AG20443 (cell line): ENCODE data around the gene PLA2G4C.
"Not testable (repeated sequence)": the region's sequence is repeated elsewhere in the genome, so short reads cannot be mapped to it uniquely, and the experiment has no call there.

Source experiments
- DNase-seq: peaks from one replicate; pipeline ENCODE4 v3.0.0; 2012; ENCODE audit warnings: low spot score, mixed read lengths

Gene PLA2G4C

DNA sequence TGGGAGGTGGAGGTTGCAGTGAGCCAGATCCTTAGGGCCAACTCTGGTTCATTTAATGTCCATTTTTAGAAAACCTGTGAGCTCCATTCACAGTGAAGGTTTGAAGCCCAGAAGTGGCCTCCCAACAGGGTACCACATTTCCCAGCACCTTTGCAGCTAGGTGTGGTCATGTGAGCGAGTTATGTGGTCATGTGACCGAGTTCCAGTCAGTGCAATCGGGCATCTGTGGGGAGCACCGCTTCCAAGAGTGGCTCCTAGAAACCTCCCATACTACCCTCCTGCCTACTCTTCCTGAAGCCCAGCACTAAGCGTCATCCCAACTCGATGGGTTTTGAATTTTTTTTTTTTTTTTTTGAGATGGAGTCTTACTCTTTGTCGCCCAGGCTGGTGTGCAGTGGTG, 663 bp upstream of the PLA2G4C start:
- no peak for DNase-seq

DNA sequence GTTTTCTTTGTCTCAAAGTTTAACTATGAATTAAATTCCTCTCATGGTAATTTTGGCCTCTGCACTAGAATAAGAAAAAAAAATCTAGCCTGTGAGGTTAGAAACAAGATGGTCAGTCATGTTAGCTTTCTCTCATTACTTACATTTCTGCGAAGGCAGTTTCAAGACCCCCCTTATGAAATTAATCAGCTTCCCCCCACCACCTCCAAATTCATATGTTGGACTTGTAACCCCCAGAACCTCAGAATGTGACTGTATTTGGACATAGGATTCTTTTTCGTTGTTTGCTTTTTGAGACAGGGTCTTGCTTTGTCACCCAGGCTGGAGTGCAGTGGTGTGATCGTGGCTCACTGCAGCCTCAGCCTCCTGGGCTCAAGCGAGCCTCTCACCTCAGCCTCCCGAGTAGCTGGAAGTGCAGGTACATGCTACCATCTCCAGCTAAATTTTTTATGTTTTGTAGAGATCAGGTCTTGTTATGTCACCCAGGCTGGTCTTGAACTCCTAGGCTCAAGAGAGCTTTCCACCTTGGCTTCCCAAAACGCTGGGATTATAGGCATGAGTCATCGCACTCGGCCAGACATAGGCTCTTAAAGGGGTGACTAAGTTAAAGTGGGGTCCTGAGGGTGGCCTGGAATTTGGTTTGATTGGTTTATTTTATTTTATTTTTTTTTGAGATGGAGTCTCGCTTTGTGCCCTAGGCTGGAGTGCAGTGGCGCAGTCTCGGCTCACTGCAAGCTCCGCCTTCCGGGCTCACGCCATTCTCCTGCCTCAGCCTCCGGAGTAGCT, 1.4 kb downstream of the PLA2G4C start:
- no peak for DNase-seq

DNA sequence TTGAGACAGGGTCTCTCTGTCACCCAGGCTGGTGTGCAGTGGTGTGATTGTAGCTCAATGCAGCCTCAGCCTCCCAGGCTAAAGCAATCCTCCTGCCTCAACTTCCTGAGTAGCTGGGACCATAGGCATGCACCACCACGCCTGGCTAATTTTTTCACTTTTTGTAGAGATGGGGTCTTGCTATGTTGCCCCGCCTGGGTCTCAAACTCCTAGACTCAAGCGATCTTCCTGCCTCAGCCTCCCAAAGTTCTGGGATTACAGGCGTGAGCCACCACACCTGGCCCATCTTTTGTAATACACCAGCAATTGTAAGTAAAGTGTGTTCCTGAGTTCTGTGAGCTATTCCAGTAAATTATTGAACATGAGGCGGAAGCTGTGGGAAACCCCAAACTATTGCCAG, 6.7 kb downstream of the PLA2G4C start:
- DNase-seq: no peak

DNA sequence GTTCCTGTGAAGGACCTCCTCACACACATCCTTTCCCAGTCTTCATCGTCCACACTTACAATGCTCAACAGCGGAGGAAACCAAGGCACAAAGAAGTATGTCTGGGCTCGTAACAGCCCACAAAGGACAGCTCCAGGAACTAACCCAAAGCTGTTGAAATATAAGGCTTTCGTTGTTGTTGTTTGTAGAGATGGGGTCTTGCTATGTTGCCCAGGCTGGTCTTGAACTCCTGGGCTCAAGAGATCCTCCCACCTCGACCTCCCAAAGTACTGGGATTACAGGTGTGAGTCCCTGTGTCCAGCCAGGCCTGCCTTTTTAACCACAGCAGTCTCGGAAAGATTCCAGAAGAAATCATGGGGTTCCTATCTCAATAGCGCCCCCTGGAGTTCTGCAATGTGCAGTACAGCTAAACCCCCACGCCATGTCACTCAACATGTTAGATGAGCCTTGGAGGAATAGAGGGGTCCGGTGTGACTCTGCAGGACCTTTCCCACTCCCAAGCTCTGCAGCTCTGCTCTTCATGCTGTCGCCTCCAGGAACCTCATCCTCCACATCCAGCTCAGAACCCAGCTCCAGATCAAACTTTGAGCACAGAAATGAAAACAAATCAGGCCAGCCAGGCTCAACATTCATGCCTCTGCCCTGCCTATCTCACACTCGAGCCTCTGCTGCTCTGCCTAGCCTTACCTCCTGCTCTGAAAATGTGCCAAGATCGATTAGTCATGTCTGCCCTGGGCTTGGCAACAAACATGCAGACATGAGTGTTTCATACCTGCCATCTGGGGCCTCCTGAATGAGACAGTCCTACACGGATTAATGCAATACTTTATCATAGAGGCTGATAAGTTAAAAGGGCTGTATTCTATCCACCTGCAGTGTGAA, 7.5 kb downstream of the PLA2G4C start:
- DNase-seq: peak; percentile 57

DNA sequence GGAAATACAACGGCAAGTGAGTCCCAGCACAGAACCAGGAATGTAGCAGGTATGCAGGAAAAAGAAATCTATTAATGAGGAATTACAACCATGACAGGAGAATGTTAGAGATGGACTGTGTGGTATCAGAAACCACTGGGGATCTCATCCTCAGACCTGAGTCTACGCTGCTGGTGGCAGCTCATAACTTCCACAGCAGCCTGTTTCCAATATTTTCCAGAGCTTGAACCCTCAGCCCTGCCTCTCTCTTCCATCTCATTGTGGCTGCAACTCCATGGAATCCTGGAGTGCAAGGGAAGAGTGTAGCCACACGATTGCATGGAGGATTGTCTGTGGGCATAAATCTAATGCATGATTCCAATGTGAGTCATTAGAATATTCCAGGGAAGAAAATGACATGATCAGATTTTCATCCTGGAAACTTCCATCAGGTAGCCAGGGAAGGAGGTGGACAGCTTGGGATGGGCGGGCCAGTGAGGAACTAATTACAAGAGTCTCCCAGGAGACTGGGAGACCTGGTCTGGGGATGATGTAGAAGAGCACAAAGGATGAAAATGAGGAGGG, 14.9 kb downstream of the PLA2G4C start:
- no peak for DNase-seq

DNA sequence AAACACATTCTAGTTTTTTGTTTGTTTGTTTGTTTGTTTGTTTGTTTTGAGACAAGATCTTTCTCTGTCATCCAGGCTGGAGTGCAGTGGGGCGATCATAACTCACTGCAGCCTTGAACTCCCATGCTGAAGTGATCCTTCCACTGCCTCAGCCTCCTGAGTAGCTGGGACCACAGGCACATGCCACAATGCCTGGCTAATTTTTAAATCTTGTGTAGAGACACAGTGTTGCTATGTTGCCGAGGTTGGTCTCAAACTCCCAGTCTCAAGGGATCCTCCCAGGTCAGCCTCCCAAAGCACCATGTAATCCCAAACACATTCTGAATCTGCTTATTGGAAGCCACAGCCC, 15.8 kb downstream of the PLA2G4C start:
- DNase-seq: no peak

DNA sequence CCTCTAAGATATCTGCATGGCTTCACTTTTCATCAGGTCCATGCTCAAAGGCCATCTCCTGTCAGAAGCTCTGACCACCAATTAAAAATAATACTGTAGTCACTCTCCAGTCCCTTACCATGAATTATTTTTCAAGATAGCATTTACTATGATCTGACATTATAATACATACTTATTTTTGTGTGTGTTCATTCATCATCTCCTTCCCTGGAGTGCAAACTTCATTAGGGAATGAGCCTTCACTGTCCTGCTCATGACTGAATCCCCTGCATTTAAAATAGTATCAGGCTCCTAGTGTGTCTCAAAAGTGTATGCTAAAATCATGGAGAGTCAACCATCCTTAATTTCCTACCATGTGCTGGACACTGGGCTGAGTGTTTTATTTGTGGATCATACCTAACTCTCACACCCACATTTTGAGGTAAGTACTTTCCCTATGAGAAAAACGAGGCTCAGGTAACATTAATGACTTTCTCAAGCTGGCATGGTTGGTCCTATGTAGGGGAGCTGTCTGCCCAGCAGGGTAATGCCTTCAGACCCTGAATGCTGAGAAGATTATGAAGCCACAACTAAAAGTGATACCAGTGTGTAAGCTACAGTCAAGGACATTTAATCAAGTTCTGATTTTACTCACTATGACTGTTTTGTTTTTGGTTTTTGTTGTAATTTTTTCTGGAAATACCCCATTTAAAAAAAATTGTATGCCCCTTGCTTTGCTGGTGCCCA, 16.3 kb downstream of the PLA2G4C start:
- no peak for DNase-seq

DNA sequence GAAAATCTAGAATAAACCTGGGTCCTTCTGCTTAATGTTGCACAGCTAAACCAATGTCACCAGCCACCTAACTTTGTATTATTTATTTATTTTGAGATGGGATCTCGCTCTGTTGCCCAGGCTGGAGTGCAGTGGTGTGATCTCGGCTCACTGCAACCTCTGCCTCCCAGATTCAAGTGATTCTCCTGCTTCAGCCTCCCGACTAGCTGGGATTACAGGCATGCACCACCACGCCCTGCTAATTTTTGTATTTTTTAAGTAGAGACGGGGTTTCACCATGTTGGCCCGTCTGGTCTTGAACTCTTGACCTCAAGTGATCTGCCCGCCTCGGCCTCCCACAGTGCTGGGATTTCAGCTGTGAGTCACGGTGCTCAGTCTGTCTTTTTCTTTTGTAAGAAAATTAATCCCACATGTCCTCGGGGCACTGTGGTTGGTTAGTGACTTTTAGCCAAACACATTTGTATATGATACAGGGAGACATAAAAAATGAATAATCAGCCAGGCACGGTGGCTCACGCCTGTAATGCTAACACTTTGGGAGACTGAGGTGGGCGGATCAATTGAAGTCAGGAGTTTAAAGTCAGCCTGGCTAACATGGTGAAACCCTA, 19.4 kb downstream of the PLA2G4C start:
- peak; percentile 83 for DNase-seq

DNA sequence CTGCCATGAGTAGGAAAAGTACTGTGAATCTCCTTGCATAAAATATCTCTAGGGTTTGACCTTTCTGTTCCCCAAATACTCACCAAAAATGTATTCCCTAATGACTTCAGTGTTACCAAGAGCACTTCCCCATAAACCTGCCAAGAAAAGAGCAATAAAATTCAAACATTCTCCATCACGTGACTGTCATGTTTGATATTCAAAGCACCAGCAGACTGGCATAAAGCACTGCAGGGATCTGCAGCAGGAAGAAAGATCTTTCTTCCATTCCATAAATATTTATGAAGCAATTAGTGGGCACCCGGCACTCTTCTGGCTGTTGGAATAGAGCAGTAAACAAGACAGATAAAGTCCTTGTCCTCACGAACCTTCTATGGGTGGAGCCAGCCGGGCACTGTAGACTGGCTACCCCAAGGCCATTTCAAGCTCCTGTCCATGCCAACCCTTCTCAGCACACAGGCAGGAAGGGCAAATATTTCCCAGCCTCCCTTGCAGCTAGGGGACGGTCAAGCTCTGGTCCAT, 20.3 kb downstream of the PLA2G4C start:
- DNase-seq: no peak

DNA sequence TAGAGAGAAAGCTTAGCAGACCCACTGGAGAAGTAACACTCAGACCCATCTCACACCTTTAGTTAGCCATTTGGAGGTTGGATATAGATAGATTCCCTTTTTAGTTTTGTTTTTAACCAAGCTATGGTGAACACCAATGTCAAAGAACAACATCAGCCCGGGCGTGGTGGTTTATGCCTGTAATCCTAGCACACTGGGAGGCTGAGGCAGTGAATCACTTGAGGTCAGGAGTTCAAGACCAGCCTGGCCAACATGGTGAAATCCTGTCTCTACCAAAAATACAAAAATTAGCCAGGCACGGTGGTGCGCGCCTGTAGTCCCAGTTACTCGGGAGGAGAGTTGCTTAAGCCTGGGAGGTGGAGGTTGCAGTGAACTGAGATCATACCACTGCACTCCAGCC, 21.6 kb downstream of the PLA2G4C start:
- not testable (repeated sequence) for DNase-seq

DNA sequence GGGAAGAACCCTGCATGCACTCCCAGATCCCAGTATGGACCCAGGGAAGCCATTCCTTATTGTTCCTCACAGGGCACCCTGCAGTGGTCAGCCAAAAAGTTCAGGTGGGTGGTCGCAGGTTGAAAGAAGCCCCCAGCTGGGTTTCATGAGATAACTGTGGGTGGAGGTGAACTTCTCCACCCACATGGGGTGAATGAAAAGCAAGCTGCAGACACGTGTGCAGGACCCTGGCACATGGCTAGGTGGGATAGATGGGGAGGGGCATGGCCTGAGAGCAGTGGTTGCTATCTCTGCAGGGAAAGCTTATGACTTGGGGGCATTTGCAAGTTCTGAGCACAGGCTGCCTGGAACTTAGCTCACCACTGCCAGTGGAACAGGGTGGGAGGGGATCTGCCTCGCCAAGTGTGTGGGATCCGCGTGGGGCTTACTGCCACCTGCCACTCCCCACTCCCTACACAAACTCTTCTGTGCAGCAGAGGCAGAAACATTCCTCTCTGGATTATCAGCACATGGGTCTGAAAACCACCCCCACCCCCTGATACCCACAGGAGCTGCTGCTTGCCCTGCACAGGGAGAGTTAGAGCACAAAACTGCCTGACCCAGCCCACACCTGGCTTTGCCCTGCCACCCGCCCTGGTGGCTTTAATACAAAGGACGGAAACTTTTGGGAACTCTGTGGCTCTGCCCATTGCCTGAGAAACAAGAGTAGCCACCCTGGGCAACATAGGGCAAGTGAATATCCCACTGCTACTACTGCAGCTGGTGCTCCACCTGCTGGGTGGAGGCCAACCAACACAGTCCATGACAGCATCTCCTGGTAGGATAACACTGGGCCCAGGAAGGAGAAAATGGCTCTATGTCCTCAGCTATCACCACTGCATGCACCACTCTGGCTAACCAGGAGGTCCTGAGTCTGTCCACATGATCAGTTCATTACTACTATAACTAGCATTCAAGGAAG, 24.4 kb downstream of the PLA2G4C start:
- no peak for DNase-seq

DNA sequence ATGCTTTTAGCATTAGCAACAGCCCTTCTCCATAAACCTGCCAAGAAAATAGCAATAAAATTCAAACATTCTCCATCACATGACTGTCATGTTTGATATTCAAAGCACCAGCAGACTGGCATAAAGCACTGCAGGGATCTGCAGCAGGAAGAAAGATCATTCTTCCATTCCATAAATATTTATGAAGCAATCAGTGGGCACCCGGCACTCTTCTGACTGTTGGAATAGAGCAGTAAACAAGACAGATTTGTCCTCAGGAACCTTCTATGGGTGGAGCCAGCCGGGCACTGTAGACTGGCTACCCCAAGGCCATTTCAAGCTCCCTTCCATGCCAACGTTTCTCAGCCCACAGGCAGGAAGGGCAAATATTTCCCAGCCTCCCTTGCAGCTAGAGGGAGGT, 25.5 kb downstream of the PLA2G4C start:
- no peak for DNase-seq

DNA sequence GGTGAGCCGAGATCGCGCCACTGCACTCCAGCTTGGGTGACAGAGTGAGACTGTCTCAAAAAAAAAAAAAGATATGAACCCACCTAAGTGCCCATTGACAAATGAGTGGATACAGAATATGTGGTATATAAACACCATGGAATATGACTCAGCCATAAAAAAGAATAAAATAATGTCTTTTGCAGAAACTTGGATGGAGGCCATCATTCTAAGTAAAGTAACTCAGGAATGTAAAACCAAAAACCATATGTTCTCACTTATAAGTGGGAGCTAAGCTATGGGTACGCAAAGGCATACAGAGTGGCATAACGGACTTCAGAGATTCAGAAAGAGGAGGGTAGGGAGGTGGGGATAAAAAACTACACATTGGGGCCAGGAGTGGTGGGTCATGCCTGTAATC, 29.5 kb downstream of the PLA2G4C start:
- DNase-seq: no peak

DNA sequence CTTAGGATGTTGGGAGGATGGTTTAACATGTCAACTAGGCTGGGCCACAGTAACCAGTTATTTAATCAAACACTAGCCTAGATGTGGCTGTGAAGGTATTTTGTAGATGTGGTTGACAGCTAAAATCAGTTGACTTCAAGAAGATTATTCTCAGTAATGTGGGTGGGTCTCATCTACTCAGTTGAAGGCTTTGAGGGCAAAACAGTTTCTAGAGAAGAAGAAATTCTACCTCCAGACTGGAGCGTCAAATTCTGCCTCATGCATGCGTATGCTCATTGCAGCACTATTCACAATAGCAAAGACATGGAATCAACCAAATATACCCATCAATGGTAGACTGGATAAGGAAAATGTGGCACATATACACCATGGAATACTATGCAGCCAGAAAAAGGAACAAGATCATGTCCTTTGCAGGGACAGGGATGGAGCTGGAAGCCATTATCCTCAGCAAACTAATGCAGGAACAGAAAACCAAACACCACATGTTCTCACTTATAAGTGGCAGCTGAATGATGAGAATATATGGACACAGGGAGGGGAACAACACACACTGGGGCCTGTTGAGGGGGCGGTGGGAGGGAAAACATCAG, 40.3 kb downstream of the PLA2G4C start:
- DNase-seq: not testable (repeated sequence)

DNA sequence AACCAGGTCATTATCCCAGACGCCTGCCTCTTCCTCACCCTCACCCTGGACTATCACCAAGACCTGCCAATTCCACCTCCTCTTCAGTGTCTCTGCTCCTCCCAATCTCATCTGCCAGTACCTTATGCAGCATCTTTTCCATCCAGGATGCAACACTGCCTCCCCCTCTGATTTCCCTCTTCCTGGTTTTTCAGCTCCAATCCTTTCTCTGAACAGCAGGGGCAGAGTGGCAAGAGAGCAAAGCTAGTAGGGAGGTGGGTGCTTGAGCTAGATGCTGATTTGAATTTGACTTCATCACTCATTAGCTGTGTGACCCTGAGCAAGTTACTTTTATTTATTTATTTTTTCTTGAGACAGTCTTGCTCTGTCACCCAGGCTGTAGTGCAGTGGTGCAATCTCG, 41.2 kb downstream of the PLA2G4C start:
- DNase-seq: no peak

DNA sequence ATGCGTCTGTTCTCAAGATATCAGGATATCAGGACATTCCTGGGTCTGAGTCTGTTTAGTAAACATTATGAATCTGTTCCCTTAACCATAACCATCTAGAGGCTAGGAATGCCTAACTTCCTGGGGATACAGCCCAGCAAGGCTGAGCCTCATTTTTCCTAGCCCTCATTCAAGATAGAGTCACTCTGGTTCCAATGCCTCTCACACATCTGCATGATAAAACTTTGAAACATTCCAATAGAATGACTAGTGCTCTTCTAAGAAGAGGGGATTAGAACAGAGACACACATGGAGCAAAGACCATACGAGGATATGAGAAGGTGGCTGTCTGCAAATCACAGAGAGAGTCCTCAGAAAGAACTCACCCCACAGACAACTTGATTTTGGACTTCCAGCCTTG, 46.1 kb downstream of the PLA2G4C start:
- DNase-seq: no peak

DNA sequence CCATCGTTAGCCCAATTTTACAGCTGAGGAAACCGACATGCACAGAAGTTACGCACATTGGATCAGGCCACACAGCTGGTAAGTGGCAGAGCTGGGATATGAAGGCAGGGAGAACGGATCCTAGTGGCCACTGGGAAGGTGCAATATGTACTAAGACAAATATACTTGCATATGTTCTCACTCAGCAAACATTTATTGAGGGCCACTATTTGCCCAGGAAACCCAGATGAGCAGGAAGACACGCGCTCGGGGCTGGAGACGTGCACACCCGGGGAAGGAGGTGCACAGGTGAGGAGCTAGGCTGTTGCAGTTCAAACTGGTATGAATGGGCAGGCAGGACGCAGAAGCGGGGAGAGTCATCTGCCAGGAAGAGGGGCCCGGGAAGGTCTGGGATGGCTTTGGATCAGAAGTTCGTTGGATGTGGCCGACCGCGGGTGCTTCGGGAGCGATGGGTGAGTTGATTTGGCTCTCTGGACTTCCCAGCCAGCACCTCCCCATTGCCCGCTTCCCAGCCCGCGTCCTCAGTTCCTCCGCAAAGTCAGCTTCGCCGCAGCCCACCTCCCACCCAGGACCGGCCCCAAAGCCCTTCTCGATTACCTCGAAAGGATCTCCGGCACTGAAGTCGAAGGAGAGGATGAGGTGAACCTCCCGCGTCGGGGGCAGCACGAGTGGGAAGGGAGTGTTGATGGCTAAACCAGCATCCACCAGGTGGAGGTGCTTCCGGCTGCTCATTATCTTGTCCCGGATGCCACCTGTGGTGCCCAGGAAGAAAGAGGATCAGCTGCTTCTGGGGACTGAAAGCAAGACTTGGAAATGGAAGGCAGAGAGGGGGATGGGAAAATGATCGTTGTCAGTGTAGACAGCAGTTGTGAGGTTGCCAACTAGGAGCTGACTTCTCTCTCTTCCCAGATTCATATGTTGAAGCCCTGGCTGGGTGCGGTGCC, 48.9 kb downstream of the PLA2G4C start:
- DNase-seq: no peak

DNA sequence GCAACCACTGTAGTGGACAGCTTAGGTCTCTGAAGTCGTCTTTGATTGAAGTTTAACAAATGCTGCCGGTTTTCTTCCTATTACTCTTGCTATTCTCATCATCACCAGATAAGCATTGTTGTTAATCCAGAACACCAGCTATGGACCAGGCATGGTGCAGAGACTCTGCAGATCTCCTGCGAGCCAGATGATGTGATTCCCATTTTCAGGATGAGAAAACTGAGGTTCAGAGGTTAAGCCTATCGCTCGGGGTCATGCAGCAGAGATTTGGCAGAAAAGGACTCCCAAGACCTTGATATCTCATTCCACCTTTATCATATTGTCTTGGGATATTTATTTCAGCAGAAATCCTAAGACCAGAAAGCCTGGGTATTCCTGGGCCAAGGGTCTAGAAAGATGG, 50.2 kb downstream of the PLA2G4C start:
- DNase-seq: no peak

DNA sequence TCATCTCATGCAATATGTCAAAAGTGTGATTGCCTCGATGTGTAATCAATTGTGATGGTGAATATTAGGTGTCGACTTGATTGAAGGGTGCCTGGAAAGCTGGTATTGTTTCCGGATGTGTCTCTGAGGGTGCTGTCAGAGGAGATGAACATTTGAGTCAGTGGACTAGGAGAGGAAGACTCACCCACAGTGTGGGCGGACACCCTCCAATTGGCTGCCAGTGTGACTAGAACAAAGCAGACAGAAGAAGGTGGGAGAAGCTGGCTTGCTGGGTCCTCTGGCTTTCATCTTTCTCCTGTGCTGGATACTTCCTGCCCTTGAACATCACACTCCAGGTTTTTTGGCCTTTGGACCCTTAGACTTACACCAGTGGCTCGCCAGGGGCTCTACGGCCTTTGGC, 51.3 kb downstream of the PLA2G4C start:
- no peak for DNase-seq
